GM21447 (cell line): Measurements from ENCODE around the gene YEATS4.
A peak's percentile ranks its signal among the peaks of the same experiment; 100 is the strongest.
"Not testable (repeated sequence)": the region's sequence is repeated elsewhere in the genome, so short reads cannot be mapped to it uniquely, and the experiment has no call there.

Source experiments
- ATAC-seq: cut with Tn5 transposase; IDR thresholded peaks from one replicate; pipeline ENCODE4 v1.9.1; 2021; ENCODE audit not compliant: unreplicated experiment

Gene YEATS4

GRCh38 chr12:69359531-69360347, at the start of gene YEATS4:
Gene YEATS4, plus strand, starts transcription at chr12:69359743. Its CDS starts 230 bp downstream, at chr12:69359973.
- peak; percentile 82 for ATAC-seq

GRCh38 chr12:69313209-69313608, 46.3 kb upstream of the YEATS4 start:
- ATAC-seq: no peak

GRCh38 chr12:69316784-69317183, 42.8 kb upstream of the YEATS4 start:
- not testable (repeated sequence) for ATAC-seq

GRCh38 chr12:69317233-69317632, 42.3 kb upstream of the YEATS4 start:
- not testable (repeated sequence) for ATAC-seq

- no peak for ATAC-seq
These were observed 41.3 kb upstream of the YEATS4 start for GRCh38 chr12:69318225-69318624.

- no peak for ATAC-seq
These were observed 38.2 kb upstream of the YEATS4 start for GRCh38 chr12:69321351-69321750.

GRCh38 chr12:69324797-69325466, 34.6 kb upstream of the YEATS4 start:
- ATAC-seq: peak; percentile 97

GRCh38 chr12:69328426-69328825, 31.1 kb upstream of the YEATS4 start:
- ATAC-seq: no peak

- no peak for ATAC-seq
These were observed 29.7 kb upstream of the YEATS4 start for GRCh38 chr12:69329669-69330428.

GRCh38 chr12:69330475-69331473, 28.8 kb upstream of the YEATS4 start:
- ATAC-seq: peak; percentile 67

- ATAC-seq: no peak
These were observed 28.0 kb upstream of the YEATS4 start for GRCh38 chr12:69331519-69331908.

GRCh38 chr12:69331909-69332684, 27.4 kb upstream of the YEATS4 start:
- ATAC-seq: no peak

GRCh38 chr12:69332815-69333358, 26.7 kb upstream of the YEATS4 start:
- ATAC-seq: no peak

GRCh38 chr12:69334158-69334557, 25.4 kb upstream of the YEATS4 start:
- ATAC-seq: no peak

GRCh38 chr12:69337311-69338090, 22.0 kb upstream of the YEATS4 start:
- ATAC-seq: no peak

- no peak for ATAC-seq
These were observed 21.3 kb upstream of the YEATS4 start for GRCh38 chr12:69338120-69338859.

- ATAC-seq: no peak
These were observed 20.6 kb upstream of the YEATS4 start for GRCh38 chr12:69338936-69339335.

- ATAC-seq: no peak
These were observed 19.5 kb upstream of the YEATS4 start for GRCh38 chr12:69339999-69340398.
